ENCODE data around the gene TBX1.

- TF ChIP-seq POLR2A (IDR thresholded peaks at IDR 0.05; ENCODE audit: insufficient read depth in 1 of 2, low read depth in 2 of 2, low read length in 2 of 2) = no peak
- no peak for TF ChIP-seq NFYB (CRISPR knock-in tag; IDR thresholded peaks at IDR 0.05)
- TF ChIP-seq HCFC1 (IDR thresholded peaks at IDR 0.05; ENCODE audit: low read depth, low read length) = no peak
These were observed 45.9 kb downstream of the TBX1 start for GRCh38 chr22:19806213-19807160.
